HEK293 (cell line): Measurements from ENCODE around the gene ATOH8.

Experiments used
- CTCF ChIP-seq: fragments of 450-650 bp; formaldehyde crosslinking; IDR thresholded peaks from 2 replicates; pipeline ENCODE4 v1.5.1; 2016; ENCODE audit warnings: missing biosample characterization, missing genetic modification characterization
- KLF10 ChIP-seq: fragments of 450-650 bp; IDR thresholded peaks from 2 replicates; pipeline ENCODE4 v1.5.1; 2018; ENCODE audit warnings: missing biosample characterization, mild to moderate bottlenecking, missing genetic modification characterization
- TRIM28 ChIP-seq: IDR thresholded peaks from 2 replicates; pipeline ENCODE4 v1.6.1; 2011; ENCODE audit warnings: low read length, control low read depth, borderline replicate concordance
- ZBTB10 ChIP-seq: fragments of 450-650 bp; formaldehyde crosslinking; IDR thresholded peaks from 2 replicates; pipeline ENCODE4 v1.5.1; 2016; ENCODE audit warnings: missing biosample characterization, missing genetic modification characterization
- ZBTB44 ChIP-seq: fragments of 450-650 bp; IDR thresholded peaks from 2 replicates; pipeline ENCODE4 v1.5.1; 2018; ENCODE audit warnings: missing biosample characterization, mild to moderate bottlenecking, missing genetic modification characterization
- ZNF114 ChIP-seq: fragments of 450-650 bp; formaldehyde crosslinking; IDR thresholded peaks from 2 replicates; pipeline ENCODE4 v1.5.0; 2017; ENCODE audit warnings: missing biosample characterization, missing genetic modification characterization
- ZNF140 ChIP-seq: fragments of 450-650 bp; formaldehyde crosslinking; IDR thresholded peaks from 2 replicates; pipeline ENCODE4 v1.5.1; 2016; ENCODE audit warnings: missing biosample characterization, missing genetic modification characterization
- ZNF211 ChIP-seq: fragments of 450-650 bp; formaldehyde crosslinking; IDR thresholded peaks from 2 replicates; pipeline ENCODE4 v1.5.1; 2016; ENCODE audit warnings: low read depth, missing biosample characterization, missing genetic modification characterization
- ZNF362 ChIP-seq: fragments of 450-650 bp; formaldehyde crosslinking; IDR thresholded peaks from 2 replicates; pipeline ENCODE4 v1.5.1; 2016; ENCODE audit warnings: missing biosample characterization, missing genetic modification characterization
- ZNF549 ChIP-seq: fragments of 450-650 bp; IDR thresholded peaks from 2 replicates; pipeline ENCODE4 v1.5.1; 2018; ENCODE audit warnings: missing biosample characterization, missing genetic modification characterization, mild to moderate bottlenecking, inconsistent platforms, moderate library complexity
- ZNF658 ChIP-seq: fragments of 450-650 bp; formaldehyde crosslinking; IDR thresholded peaks from 2 replicates; pipeline ENCODE4; 2016; ENCODE audit warnings: missing biosample characterization, missing genetic modification characterization
- ZNF692 ChIP-seq: fragments of 450-650 bp; formaldehyde crosslinking; IDR thresholded peaks from 2 replicates; pipeline ENCODE4 v1.5.1; 2016; ENCODE audit warnings: missing biosample characterization, missing genetic modification characterization
- ZNF76 ChIP-seq: fragments of 450-650 bp; formaldehyde crosslinking; IDR thresholded peaks from 2 replicates; pipeline ENCODE4; 2016; ENCODE audit warnings: low read depth, missing biosample characterization, missing genetic modification characterization, borderline replicate concordance
- ZNF792 ChIP-seq: fragments of 450-650 bp; formaldehyde crosslinking; IDR thresholded peaks from 2 replicates; pipeline ENCODE4 v1.5.1; 2016; ENCODE audit warnings: missing biosample characterization, missing genetic modification characterization

- TF ChIP-seq KLF10 (tag by site-specific recombination) (no peak), CTCF (no peak), ZNF140 (tag by site-specific recombination) (no peak), ZNF792 (no peak), ZNF549 (tag by site-specific recombination) (no peak), ZNF211 (tag by site-specific recombination) (no peak), ZNF114 (tag by site-specific recombination) (no peak), ZNF692 (tag by site-specific recombination) (no peak), ZNF76 (tag by site-specific recombination) (no peak), ZBTB44 (tag by site-specific recombination) (no peak), TRIM28 (no peak), ZBTB10 (tag by site-specific recombination) (no peak), ZNF658 (tag by site-specific recombination) (no peak), ZNF362 (tag by site-specific recombination) (no peak)
Measured at GRCh38 chr2:85759257-85759613, 5.4 kb downstream of the ATOH8 start.
